ENCODE measurements around the gene DMWD. TPM values are rescaled to one million over a fixed set of nuclear protein-coding genes. Genes with fewer than 3 reads are reported as not detected.
A peak's percentile ranks its signal among the peaks of the same experiment; 100 is the strongest.

DMWD gene
- total and polyA plus RNA-seq, 2 of the 13 experiments (the other 11 are each of a cell fraction or from before 2014, with no cell fraction given) = 10.3 to 14.9 TPM

DNA sequence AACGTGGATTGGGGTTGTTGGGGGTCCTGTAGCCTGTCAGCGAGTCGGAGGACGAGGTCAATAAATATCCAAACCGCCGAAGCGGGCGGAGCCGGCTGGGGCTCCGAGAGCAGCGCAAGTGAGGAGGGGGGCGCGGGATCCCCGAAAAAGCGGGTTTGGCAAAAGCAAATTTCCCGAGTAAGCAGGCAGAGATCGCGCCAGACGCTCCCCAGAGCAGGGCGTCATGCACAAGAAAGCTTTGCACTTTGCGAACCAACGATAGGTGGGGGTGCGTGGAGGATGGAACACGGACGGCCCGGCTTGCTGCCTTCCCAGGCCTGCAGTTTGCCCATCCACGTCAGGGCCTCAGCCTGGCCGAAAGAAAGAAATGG is 22.8 kb downstream of the DMWD start (continued):
- 0 out of 2 replicates have a peak, but pooled peaks have one; percentile 36 for TF ChIP-seq NFIC (IDR thresholded peaks at IDR 0.05; ENCODE audit: low read length)
- TF ChIP-seq ZNF782 (CRISPR knock-in tag; IDR thresholded peaks at IDR 0.05; ENCODE audit: borderline replicate concordance) = no peak; the same call in 1 of the 2 replicates
- TF ChIP-seq KDM5A (IDR thresholded peaks at IDR 0.05; ENCODE audit: borderline replicate concordance, low read length) = peak; percentile 38; the same call in 1 of the 2 replicates
- 0 out of 2 replicates have a peak, but pooled peaks have one; percentile 14 for TF ChIP-seq ZNF431 (CRISPR knock-in tag; IDR thresholded peaks at IDR 0.05; ENCODE audit: borderline replicate concordance, low read depth)
- TF ChIP-seq MAFG (CRISPR knock-in tag; IDR thresholded peaks at IDR 0.05) = no peak
- no peak for TF ChIP-seq RORA (CRISPR knock-in tag; IDR thresholded peaks at IDR 0.05)
- 0 out of 2 replicates have a peak, but pooled peaks have one; percentile 81 for TF ChIP-seq ZC3H13 (CRISPR knock-in tag; IDR thresholded peaks at IDR 0.05)
- no peak for TF ChIP-seq ZNF75D (CRISPR knock-in tag; IDR thresholded peaks at IDR 0.05; ENCODE audit: borderline replicate concordance)
- TF ChIP-seq CENPX (CRISPR knock-in tag; IDR thresholded peaks at IDR 0.05) = no peak
- TF ChIP-seq ZNF484 (CRISPR knock-in tag; IDR thresholded peaks at IDR 0.05; ENCODE audit: borderline replicate concordance, low read depth) = no peak
- TF ChIP-seq ZNF724P (CRISPR knock-in tag; IDR thresholded peaks at IDR 0.05; ENCODE audit: borderline replicate concordance) = no peak
- TF ChIP-seq, protein P1, sequence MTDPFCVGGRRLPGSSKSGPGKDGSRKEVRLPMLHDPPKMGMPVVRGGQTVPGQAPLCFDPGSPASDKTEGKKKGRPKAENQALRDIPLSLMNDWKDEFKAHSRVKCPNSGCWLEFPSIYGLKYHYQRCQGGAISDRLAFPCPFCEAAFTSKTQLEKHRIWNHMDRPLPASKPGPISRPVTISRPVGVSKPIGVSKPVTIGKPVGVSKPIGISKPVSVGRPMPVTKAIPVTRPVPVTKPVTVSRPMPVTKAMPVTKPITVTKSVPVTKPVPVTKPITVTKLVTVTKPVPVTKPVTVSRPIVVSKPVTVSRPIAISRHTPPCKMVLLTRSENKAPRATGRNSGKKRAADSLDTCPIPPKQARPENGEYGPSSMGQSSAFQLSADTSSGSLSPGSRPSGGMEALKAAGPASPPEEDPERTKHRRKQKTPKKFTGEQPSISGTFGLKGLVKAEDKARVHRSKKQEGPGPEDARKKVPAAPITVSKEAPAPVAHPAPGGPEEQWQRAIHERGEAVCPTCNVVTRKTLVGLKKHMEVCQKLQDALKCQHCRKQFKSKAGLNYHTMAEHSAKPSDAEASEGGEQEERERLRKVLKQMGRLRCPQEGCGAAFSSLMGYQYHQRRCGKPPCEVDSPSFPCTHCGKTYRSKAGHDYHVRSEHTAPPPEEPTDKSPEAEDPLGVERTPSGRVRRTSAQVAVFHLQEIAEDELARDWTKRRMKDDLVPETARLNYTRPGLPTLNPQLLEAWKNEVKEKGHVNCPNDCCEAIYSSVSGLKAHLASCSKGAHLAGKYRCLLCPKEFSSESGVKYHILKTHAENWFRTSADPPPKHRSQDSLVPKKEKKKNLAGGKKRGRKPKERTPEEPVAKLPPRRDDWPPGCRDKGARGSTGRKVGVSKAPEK (CRISPR knock-in tag; IDR thresholded peaks at IDR 0.05; ENCODE audit: borderline replicate concordance) = 0 out of 2 replicates have a peak, but pooled peaks have one; percentile 53
- TF ChIP-seq ZNF816 (CRISPR knock-in tag; IDR thresholded peaks at IDR 0.05; ENCODE audit: borderline replicate concordance) = 0 out of 2 replicates have a peak, but pooled peaks have one; percentile 1
- TF ChIP-seq ZNF589 (CRISPR knock-in tag; conservative IDR thresholded peaks at IDR 0.05) = 0 out of 2 replicates have a peak, but pooled peaks have one; percentile 6
- TF ChIP-seq ZNF792 (CRISPR knock-in tag; IDR thresholded peaks at IDR 0.05) = no peak
- TF ChIP-seq, protein P2, sequence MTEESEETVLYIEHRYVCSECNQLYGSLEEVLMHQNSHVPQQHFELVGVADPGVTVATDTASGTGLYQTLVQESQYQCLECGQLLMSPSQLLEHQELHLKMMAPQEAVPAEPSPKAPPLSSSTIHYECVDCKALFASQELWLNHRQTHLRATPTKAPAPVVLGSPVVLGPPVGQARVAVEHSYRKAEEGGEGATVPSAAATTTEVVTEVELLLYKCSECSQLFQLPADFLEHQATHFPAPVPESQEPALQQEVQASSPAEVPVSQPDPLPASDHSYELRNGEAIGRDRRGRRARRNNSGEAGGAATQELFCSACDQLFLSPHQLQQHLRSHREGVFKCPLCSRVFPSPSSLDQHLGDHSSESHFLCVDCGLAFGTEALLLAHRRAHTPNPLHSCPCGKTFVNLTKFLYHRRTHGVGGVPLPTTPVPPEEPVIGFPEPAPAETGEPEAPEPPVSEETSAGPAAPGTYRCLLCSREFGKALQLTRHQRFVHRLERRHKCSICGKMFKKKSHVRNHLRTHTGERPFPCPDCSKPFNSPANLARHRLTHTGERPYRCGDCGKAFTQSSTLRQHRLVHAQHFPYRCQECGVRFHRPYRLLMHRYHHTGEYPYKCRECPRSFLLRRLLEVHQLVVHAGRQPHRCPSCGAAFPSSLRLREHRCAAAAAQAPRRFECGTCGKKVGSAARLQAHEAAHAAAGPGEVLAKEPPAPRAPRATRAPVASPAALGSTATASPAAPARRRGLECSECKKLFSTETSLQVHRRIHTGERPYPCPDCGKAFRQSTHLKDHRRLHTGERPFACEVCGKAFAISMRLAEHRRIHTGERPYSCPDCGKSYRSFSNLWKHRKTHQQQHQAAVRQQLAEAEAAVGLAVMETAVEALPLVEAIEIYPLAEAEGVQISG (CRISPR knock-in tag; IDR thresholded peaks at IDR 0.05) = no peak
- no peak for TF ChIP-seq PRPF4 (IDR thresholded peaks at IDR 0.05; ENCODE audit: low read depth, low read length, poor library complexity, severe bottlenecking)
- TF ChIP-seq, protein P3, sequence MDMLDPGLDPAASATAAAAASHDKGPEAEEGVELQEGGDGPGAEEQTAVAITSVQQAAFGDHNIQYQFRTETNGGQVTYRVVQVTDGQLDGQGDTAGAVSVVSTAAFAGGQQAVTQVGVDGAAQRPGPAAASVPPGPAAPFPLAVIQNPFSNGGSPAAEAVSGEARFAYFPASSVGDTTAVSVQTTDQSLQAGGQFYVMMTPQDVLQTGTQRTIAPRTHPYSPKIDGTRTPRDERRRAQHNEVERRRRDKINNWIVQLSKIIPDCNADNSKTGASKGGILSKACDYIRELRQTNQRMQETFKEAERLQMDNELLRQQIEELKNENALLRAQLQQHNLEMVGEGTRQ (IDR thresholded peaks at IDR 0.05; ENCODE audit: low read depth, low read length) = no peak
- TF ChIP-seq, protein P3 (CRISPR knock-in tag; IDR thresholded peaks at IDR 0.05; ENCODE audit: borderline replicate concordance) = no peak
- no peak for TF ChIP-seq ZNF570 (CRISPR knock-in tag; IDR thresholded peaks at IDR 0.05; ENCODE audit: borderline replicate concordance)
- 0 out of 2 replicates have a peak, but pooled peaks have one; percentile 14 for TF ChIP-seq GLI4 (CRISPR knock-in tag; IDR thresholded peaks at IDR 0.05; ENCODE audit: borderline replicate concordance)
- no peak for TF ChIP-seq IRF2 (CRISPR knock-in tag; IDR thresholded peaks at IDR 0.05)
- TF ChIP-seq IKZF4 (CRISPR knock-in tag; IDR thresholded peaks at IDR 0.05; ENCODE audit: borderline replicate concordance, low read depth, not compliant biosample characterization) = no peak
